ENCODE results near the gene RTN3.
A peak's percentile ranks its signal among the peaks of the same experiment; 100 is the strongest.
"Not testable (repeated sequence)": the region's sequence is repeated elsewhere in the genome, so short reads cannot be mapped to it uniquely, and the experiment has no call there.

Gene RTN3

GRCh38 chr11:63683133-63683991, 2.1 kb downstream of the RTN3 start:
- Histone ChIP-seq H3K36me3 (ENCODE audit: control insufficient read depth, insufficient read depth, low read length) (no peaks in the 10 kb centered on the region), H3K9ac (ENCODE audit: low read length) (no peak overlapping the region), H3K4me3 (ENCODE audit: low read depth, low read length) (peak overlapping the region; percentile 78), H3K27ac (ENCODE audit: low read depth, low read length) (0 out of 2 replicates have a peak overlapping the region, but pooled peaks have one; percentile 17), H3K27me3 (ENCODE audit: control insufficient read depth, insufficient read depth, low read length) (no peaks in the 10 kb centered on the region), H3K9me3 (ENCODE audit: control insufficient read depth, insufficient read depth, low read depth, low read length) (no peaks in the 10 kb centered on the region), H3K4me1 (ENCODE audit: control insufficient read depth, insufficient read depth, low read length) (peaks cover 24% of the 10 kb centered on the region)

- peaks cover 32% of the 10 kb centered on the region for H3K4me1 ChIP-seq (ENCODE audit: control insufficient read depth, insufficient read depth, low read length)
- not testable (repeated sequence) for H3K9ac ChIP-seq (ENCODE audit: low read length); H3K36me3 ChIP-seq (ENCODE audit: control insufficient read depth, insufficient read depth, low read length); H3K27me3 ChIP-seq (ENCODE audit: control insufficient read depth, insufficient read depth, low read length); H3K27ac ChIP-seq (ENCODE audit: low read depth, low read length); H3K4me3 ChIP-seq (ENCODE audit: low read depth, low read length); H3K9me3 ChIP-seq (ENCODE audit: control insufficient read depth, insufficient read depth, low read depth, low read length)
Observed at GRCh38 chr11:63685158-63685721, 3.9 kb downstream of the RTN3 start.

- Histone ChIP-seq H3K9ac (ENCODE audit: low read length) (no peak overlapping the region), H3K9me3 (ENCODE audit: control insufficient read depth, insufficient read depth, low read depth, low read length) (no peaks in the 10 kb centered on the region), H3K27ac (ENCODE audit: low read depth, low read length) (no peak overlapping the region), H3K4me3 (ENCODE audit: low read depth, low read length) (no peak overlapping the region), H3K4me1 (ENCODE audit: control insufficient read depth, insufficient read depth, low read length) (peaks cover 26% of the 10 kb centered on the region), H3K36me3 (ENCODE audit: control insufficient read depth, insufficient read depth, low read length) (no peaks in the 10 kb centered on the region; the same call in 1 of the 2 replicates), H3K27me3 (ENCODE audit: control insufficient read depth, insufficient read depth, low read length) (no peaks in the 10 kb centered on the region)
Observed at GRCh38 chr11:63686926-63687325, 5.6 kb downstream of the RTN3 start.

GRCh38 chr11:63687845-63688244, 6.5 kb downstream of the RTN3 start:
- Histone ChIP-seq H3K9ac (ENCODE audit: low read length) (no peak overlapping the region), H3K36me3 (ENCODE audit: control insufficient read depth, insufficient read depth, low read length) (no peaks in the 10 kb centered on the region; the same call in 1 of the 2 replicates), H3K9me3 (ENCODE audit: control insufficient read depth, insufficient read depth, low read depth, low read length) (no peaks in the 10 kb centered on the region), H3K27ac (ENCODE audit: low read depth, low read length) (no peak overlapping the region), H3K4me1 (ENCODE audit: control insufficient read depth, insufficient read depth, low read length) (peaks cover 26% of the 10 kb centered on the region), H3K4me3 (ENCODE audit: low read depth, low read length) (no peak overlapping the region), H3K27me3 (ENCODE audit: control insufficient read depth, insufficient read depth, low read length) (no peaks in the 10 kb centered on the region)

- no peak overlapping the region for H3K4me3 ChIP-seq (ENCODE audit: low read depth, low read length)
Observed at GRCh38 chr11:63694596-63694995, 13.3 kb downstream of the RTN3 start.

GRCh38 chr11:63698976-63699733, 17.9 kb downstream of the RTN3 start:
- Histone ChIP-seq H3K36me3 (ENCODE audit: control insufficient read depth, insufficient read depth, low read length) (no peaks in the 10 kb centered on the region), H3K4me3 (ENCODE audit: low read depth, low read length) (no peak overlapping the region), H3K4me1 (ENCODE audit: control insufficient read depth, insufficient read depth, low read length) (peaks cover 15% of the 10 kb centered on the region; the same call in 1 of the 2 replicates), H3K27me3 (ENCODE audit: control insufficient read depth, insufficient read depth, low read length) (no peaks in the 10 kb centered on the region), H3K27ac (ENCODE audit: low read depth, low read length) (no peak overlapping the region), H3K9ac (ENCODE audit: low read length) (no peak overlapping the region), H3K9me3 (ENCODE audit: control insufficient read depth, insufficient read depth, low read depth, low read length) (no peaks in the 10 kb centered on the region)

More at GRCh38 chr11:63694596-63694995, 13.3 kb downstream of the RTN3 start:
- Histone ChIP-seq H3K27ac (ENCODE audit: low read depth, low read length) (no peak overlapping the region), H3K36me3 (ENCODE audit: control insufficient read depth, insufficient read depth, low read length) (no peaks in the 10 kb centered on the region; the same call in 1 of the 2 replicates), H3K27me3 (ENCODE audit: control insufficient read depth, insufficient read depth, low read length) (no peaks in the 10 kb centered on the region), H3K4me1 (ENCODE audit: control insufficient read depth, insufficient read depth, low read length) (peaks cover 11% of the 10 kb centered on the region; the same call in 1 of the 2 replicates), H3K9me3 (ENCODE audit: control insufficient read depth, insufficient read depth, low read depth, low read length) (no peaks in the 10 kb centered on the region), H3K9ac (ENCODE audit: low read length) (no peak overlapping the region)

GRCh38 chr11:63699896-63700295, 18.6 kb downstream of the RTN3 start:
- no peak overlapping the region for H3K27ac ChIP-seq (ENCODE audit: low read depth, low read length)

GRCh38 chr11:63705526-63705925, 24.2 kb downstream of the RTN3 start:
- Histone ChIP-seq H3K36me3 (ENCODE audit: control insufficient read depth, insufficient read depth, low read length) (no peaks in the 10 kb centered on the region), H3K4me3 (ENCODE audit: low read depth, low read length) (no peak overlapping the region), H3K27ac (ENCODE audit: low read depth, low read length) (no peak overlapping the region), H3K9ac (ENCODE audit: low read length) (no peak overlapping the region), H3K4me1 (ENCODE audit: control insufficient read depth, insufficient read depth, low read length) (peaks cover 4% of the 10 kb centered on the region; the same call in 1 of the 2 replicates), H3K27me3 (ENCODE audit: control insufficient read depth, insufficient read depth, low read length) (no peaks in the 10 kb centered on the region), H3K9me3 (ENCODE audit: control insufficient read depth, insufficient read depth, low read depth, low read length) (no peaks in the 10 kb centered on the region)

More at GRCh38 chr11:63699896-63700295, 18.6 kb downstream of the RTN3 start:
- Histone ChIP-seq H3K4me1 (ENCODE audit: control insufficient read depth, insufficient read depth, low read length) (peaks cover 15% of the 10 kb centered on the region; the same call in 1 of the 2 replicates), H3K27me3 (ENCODE audit: control insufficient read depth, insufficient read depth, low read length) (no peaks in the 10 kb centered on the region), H3K9ac (ENCODE audit: low read length) (no peak overlapping the region), H3K36me3 (ENCODE audit: control insufficient read depth, insufficient read depth, low read length) (no peaks in the 10 kb centered on the region), H3K9me3 (ENCODE audit: control insufficient read depth, insufficient read depth, low read depth, low read length) (no peaks in the 10 kb centered on the region), H3K4me3 (ENCODE audit: low read depth, low read length) (no peak overlapping the region)

GRCh38 chr11:63708764-63709163, 27.5 kb downstream of the RTN3 start:
- Histone ChIP-seq H3K36me3 (ENCODE audit: control insufficient read depth, insufficient read depth, low read length) (no peaks in the 10 kb centered on the region), H3K4me3 (ENCODE audit: low read depth, low read length) (no peak overlapping the region), H3K9ac (ENCODE audit: low read length) (no peak overlapping the region), H3K27me3 (ENCODE audit: control insufficient read depth, insufficient read depth, low read length) (no peaks in the 10 kb centered on the region), H3K27ac (ENCODE audit: low read depth, low read length) (no peak overlapping the region), H3K9me3 (ENCODE audit: control insufficient read depth, insufficient read depth, low read depth, low read length) (no peaks in the 10 kb centered on the region), H3K4me1 (ENCODE audit: control insufficient read depth, insufficient read depth, low read length) (peaks cover 4% of the 10 kb centered on the region; the same call in 1 of the 2 replicates)

GRCh38 chr11:63709336-63709884, 28.1 kb downstream of the RTN3 start:
- Histone ChIP-seq H3K4me1 (ENCODE audit: control insufficient read depth, insufficient read depth, low read length) (peaks cover 4% of the 10 kb centered on the region; the same call in 1 of the 2 replicates), H3K27ac (ENCODE audit: low read depth, low read length) (no peak overlapping the region), H3K27me3 (ENCODE audit: control insufficient read depth, insufficient read depth, low read length) (no peaks in the 10 kb centered on the region), H3K9me3 (ENCODE audit: control insufficient read depth, insufficient read depth, low read depth, low read length) (no peaks in the 10 kb centered on the region), H3K36me3 (ENCODE audit: control insufficient read depth, insufficient read depth, low read length) (no peaks in the 10 kb centered on the region), H3K4me3 (ENCODE audit: low read depth, low read length) (no peak overlapping the region), H3K9ac (ENCODE audit: low read length) (no peak overlapping the region)
